ENCODE results near the gene PIH1D1. TPM values are rescaled to one million over a fixed set of nuclear protein-coding genes. Genes with fewer than 3 reads are reported as not detected.

Gene PIH1D1
- polyA plus RNA-seq, 10 donors = 34.6 to 51.9 (median 37.9) TPM

Other genes starting within 250 kb of the PIH1D1 start
- gene SLC6A16, start 126.6 kb downstream of the PIH1D1 start, polyA plus RNA-seq (ENCODE audit: insufficient read length in 10 of 10) = 1 to 10 TPM in 7 of 10 donors, under 1 TPM in 3; 0.68 to 2.7 (median 2.0) TPM
- gene CD37, start 116.4 kb downstream of the PIH1D1 start, polyA plus RNA-seq (ENCODE audit: insufficient read length in 10 of 10) = 10 to 100 TPM; 13.5 to 37.3 (median 21.0) TPM
- 10 to 100 TPM; 42.6 to 80.6 (median 64.0) TPM for gene TEAD2, start 89.4 kb downstream of the PIH1D1 start, polyA plus RNA-seq (ENCODE audit: insufficient read length in 10 of 10)
- gene DKKL1, start 87.9 kb downstream of the PIH1D1 start, polyA plus RNA-seq (ENCODE audit: insufficient read length in 10 of 10) = 1 to 10 TPM; 1.3 to 2.7 (median 1.8) TPM
- under 1 TPM in 4 of 10 donors, not detected in 6; 0.05 to 0.50 (median 0.19) TPM for gene KASH5, start 63.6 kb downstream of the PIH1D1 start, polyA plus RNA-seq (ENCODE audit: insufficient read length in 10 of 10)
- gene PTH2, start 28.4 kb downstream of the PIH1D1 start, polyA plus RNA-seq (ENCODE audit: insufficient read length in 10 of 10) = not detected
- gene GFY, start 26.4 kb downstream of the PIH1D1 start, polyA plus RNA-seq (ENCODE audit: insufficient read length in 10 of 10) = not detected
- 1 to 10 TPM in 6 of 10 donors, under 1 TPM in 4; 0.45 to 2.0 (median 1.1) TPM for gene SLC17A7, start 10.3 kb downstream of the PIH1D1 start, polyA plus RNA-seq (ENCODE audit: insufficient read length in 10 of 10)
- gene ALDH16A1, start 1.4 kb upstream of the PIH1D1 start, polyA plus RNA-seq (ENCODE audit: insufficient read length in 10 of 10) = 10 to 100 TPM in 7 of 10 donors, 1 to 10 TPM in 3; 6.0 to 17.8 (median 10.6) TPM
- 1 to 10 TPM; 2.2 to 8.1 (median 3.4) TPM for gene FLT3LG, start 22.4 kb upstream of the PIH1D1 start, polyA plus RNA-seq (ENCODE audit: insufficient read length in 10 of 10)
- 1,000 to 10,000 TPM; 3,542 to 5,037 (median 4,448) TPM for gene RPL13A, start 35.8 kb upstream of the PIH1D1 start, polyA plus RNA-seq (ENCODE audit: insufficient read length in 10 of 10)
- gene RPS11, start 44.6 kb upstream of the PIH1D1 start, polyA plus RNA-seq (ENCODE audit: insufficient read length in 10 of 10) = 1,000 to 10,000 TPM; 2,415 to 3,967 (median 3,509) TPM
- gene FCGRT, start 60.8 kb upstream of the PIH1D1 start, polyA plus RNA-seq (ENCODE audit: insufficient read length in 10 of 10) = 100 to 1,000 TPM; 144 to 218 (median 175) TPM
- gene RCN3, start 76.2 kb upstream of the PIH1D1 start, polyA plus RNA-seq (ENCODE audit: insufficient read length in 10 of 10) = 10 to 100 TPM; 37.0 to 96.6 (median 55.4) TPM
- gene NOSIP, start 128.7 kb upstream of the PIH1D1 start, polyA plus RNA-seq (ENCODE audit: insufficient read length in 10 of 10) = 10 to 100 TPM; 42.8 to 73.0 (median 54.0) TPM
- gene PRRG2, start 129.5 kb upstream of the PIH1D1 start, polyA plus RNA-seq (ENCODE audit: insufficient read length in 10 of 10) = under 1 TPM; 0.22 to 0.81 (median 0.57) TPM
- 10 to 100 TPM; 12.2 to 20.5 (median 16.1) TPM for gene PRR12, start 139.4 kb upstream of the PIH1D1 start, polyA plus RNA-seq (ENCODE audit: insufficient read length in 10 of 10)
- 10 to 100 TPM; 24.2 to 35.5 (median 30.9) TPM for gene RRAS, start 188.3 kb upstream of the PIH1D1 start, polyA plus RNA-seq (ENCODE audit: insufficient read length in 10 of 10)
- gene SCAF1, start 190.4 kb upstream of the PIH1D1 start, polyA plus RNA-seq (ENCODE audit: insufficient read length in 10 of 10) = 10 to 100 TPM; 19.3 to 32.8 (median 25.3) TPM
- 10 to 100 TPM; 25.2 to 44.4 (median 33.7) TPM for gene IRF3, start 214.0 kb upstream of the PIH1D1 start, polyA plus RNA-seq (ENCODE audit: insufficient read length in 10 of 10)
- 10 to 100 TPM; 21.3 to 32.7 (median 25.3) TPM for gene BCL2L12, start 214.1 kb upstream of the PIH1D1 start, polyA plus RNA-seq (ENCODE audit: insufficient read length in 10 of 10)
- gene PRMT1, start 225.5 kb upstream of the PIH1D1 start, polyA plus RNA-seq (ENCODE audit: insufficient read length in 10 of 10) = 100 to 1,000 TPM; 169 to 194 (median 184) TPM
- 1 to 10 TPM in 4 of 10 donors, under 1 TPM in 6; 0.47 to 1.4 (median 0.93) TPM for gene ADM5, start 237.8 kb upstream of the PIH1D1 start, polyA plus RNA-seq (ENCODE audit: insufficient read length in 10 of 10)
- gene CPT1C, start 239.3 kb upstream of the PIH1D1 start, polyA plus RNA-seq (ENCODE audit: insufficient read length in 10 of 10) = 10 to 100 TPM in 3 of 10 donors, 1 to 10 TPM in 7; 7.0 to 21.4 (median 9.7) TPM